WTC11 (cell line): Measurements from ENCODE around the gene CTRL.

ENCODE experiments used
- CTCF ChIP-seq: fragments of 200-600 bp; IDR thresholded peaks from 2 replicates; pipeline ENCODE4 v1.8.0; 2022; ENCODE audit warnings: antibody characterized with exemption
- JUN ChIP-seq: sonication (generic); formaldehyde crosslinking; IDR thresholded peaks from 2 replicates; pipeline ENCODE4 v1.8.0; 2023; ENCODE audit warnings: mild to moderate bottlenecking, missing genetic modification reagents
- NR1H2 ChIP-seq: sonication (generic); formaldehyde crosslinking; IDR thresholded peaks from 2 replicates; pipeline ENCODE4 v1.9.0; 2021; ENCODE audit warnings: mild to moderate bottlenecking, moderate library complexity, missing genetic modification reagents

GRCh38 chr16:67977005-67977404, 45.3 kb upstream of the CTRL start:
- TF ChIP-seq CTCF = no peak
- no peak for TF ChIP-seq NR1H2 (CRISPR knock-in tag)
- TF ChIP-seq JUN (CRISPR knock-in tag) = no peak
